Stomach (tissue), 9 donors: ENCODE measurements around the gene PLXND1. TPM values are rescaled to one million over a fixed set of nuclear protein-coding genes. Genes with fewer than 3 reads are reported as not detected.
"Not testable (repeated sequence)": the region's sequence is repeated elsewhere in the genome, so short reads cannot be mapped to it uniquely, and the experiment has no call there.

Experiments used
- DNase-seq, 2 donors: peaks; one replicate each; pipeline versions ENCODE4 v3.0.0 to v3.0.0-alpha.2; 2013 to 2019
- H3K27ac ChIP-seq, 5 donors: fragments of 200-600 bp in 4 of 5; sonication (generic) in 4 of 5; one replicate each; pipeline ENCODE4 v1.5.1; 2013 to 2019; ENCODE audit warnings: mild to moderate bottlenecking in 1 of 5, moderate library complexity in 1 of 5
- H3K27me3 ChIP-seq, 3 donors: fragments of 200-600 bp; sonication (generic); one replicate each; pipeline ENCODE4 v1.5.1; 2017 to 2019; ENCODE audit warnings: mixed run types in 1 of 3
- H3K36me3 ChIP-seq, 4 donors: fragments of 200-600 bp; sonication (generic); 1 replicate in 3 of 4; 2 replicates in 1 of 4; pipeline ENCODE4 v1.5.1; 2016 to 2019
- H3K4me1 ChIP-seq, 4 donors: fragments of 200-600 bp; sonication (generic); one replicate each; pipeline ENCODE4 v1.5.1; 2016 to 2019
- H3K4me3 ChIP-seq, 4 donors: fragments of 200-600 bp; sonication (generic) in 3 of 4; one replicate each; pipeline ENCODE4 v1.5.1; 2016 to 2019; ENCODE audit warnings: mild to moderate bottlenecking in 1 of 4
- H3K9me3 ChIP-seq, 4 donors: fragments of 200-600 bp; sonication (generic); one replicate each; pipeline ENCODE4 v1.5.1; 2016 to 2019
- CTCF ChIP-seq, 7 experiments: fragments of 450-650 bp in 4 of 7; fragments of 200-600 bp in 3 of 7; sonication (generic) in 3 of 7; IDR thresholded peaks; one replicate each; pipeline ENCODE4 v1.5.1; 2016 to 2019; ENCODE audit warnings: antibody characterized with exemption in 7 of 7, control low read depth in 2 of 7, mild to moderate bottlenecking in 1 of 7
- EP300 ChIP-seq: sonication (generic); formaldehyde crosslinking; IDR thresholded peaks from one replicate; pipeline ENCODE4 v1.6.1; 2017; ENCODE audit warnings: antibody characterized with exemption
- POLR2A ChIP-seq, 4 donors: fragments of 450-650 bp; IDR thresholded peaks; one replicate each; pipeline ENCODE4 v1.6.1; 2016; ENCODE audit warnings: antibody characterized with exemption in 4 of 4, control low read depth in 2 of 4, mild to moderate bottlenecking in 1 of 4, moderate library complexity in 1 of 4
- POLR2AphosphoS5 ChIP-seq, 3 donors: sonication (generic); formaldehyde crosslinking; IDR thresholded peaks; one replicate each; pipeline ENCODE4 v1.6.1; 2016; ENCODE audit warnings: antibody characterized with exemption in 3 of 3
- WGBS, 5 donors: extraction: QIAGEN DNeasy Blood & Tissue Kit in 3 of 5; methylation state at CpG; one replicate each; pipeline versions ENCODE4 v1.1.5 to v1.1.7; 2013 to 2018; 5-methylcytosine and 5-hydroxymethylcytosine counted together
- intact Hi-C: fragments of 100-400 bp; cut with DNase I; formaldehyde crosslinking; loops from one replicate; pipeline ENCODE4 v1.15.1; 2023; ENCODE audit warnings: low total_unique reads
- polyA plus RNA-seq, 3 donors: library from polyadenylated mRNA; stranded (reverse); fragments of 200-250 nt; gene quantifications; one replicate each; pipeline ENCODE4 v1.2.3, GENCODE V29; 2013
- total RNA-seq, 5 donors: library from RNA; depleted of rRNA; stranded (reverse); fragments of >200 nt; gene quantifications; one replicate each; pipeline versions ENCODE4 v1.1.0 to v1.2.3, GENCODE V29; 2014 to 2016
- donor health status: healthy with polysubstance abuse.
- donor health status: Bipolar disorder and iron deficiency.
- donor health status: healthy.

PLXND1 gene
- total and polyA plus RNA-seq, 8 donors = 22.6 to 251 (median 58.6) TPM

- H3K27ac ChIP-seq = peak overlapping the region in 4 of 5 donors; percentile 22 to 65 (median 34)
- TF ChIP-seq POLR2A (IDR thresholded peaks at IDR 0.05) (no peak), EP300 (no peak), POLR2AphosphoS5 (IDR thresholded peaks at IDR 0.05) (no peak), CTCF (IDR thresholded peaks at IDR 0.05) (no peak)
- H3K4me1 ChIP-seq = peaks cover 59 to 82% (median 64%) of the 10 kb centered on the region in 4 donors
- 79 to 94% (median 91%) methylated on average over 4 to 9 of the region's 9 CpGs for WGBS, 5 donors
- no peaks in the 10 kb centered on the region for H3K9me3 ChIP-seq
- intact Hi-C loops = no loop called here
- no peak for DNase-seq
- no peaks in the 10 kb centered on the region for H3K27me3 ChIP-seq
- no peaks in the 10 kb centered on the region for H3K36me3 ChIP-seq
- no peak overlapping the region for H3K4me3 ChIP-seq
These were observed 4.9 kb upstream of the PLXND1 start for GRCh38 chr3:129611446-129611800.

GRCh38 chr3:129610794-129611445, 4.4 kb upstream of the PLXND1 start:
- H3K4me3 ChIP-seq, H3K27me3 ChIP-seq, H3K9me3 ChIP-seq, intact Hi-C loops, DNase-seq, H3K36me3 ChIP-seq: not testable (repeated sequence)
- 82 to 93% (median 92%) methylated on average over 11 of the region's 11 CpGs for WGBS, 5 donors
- Histone ChIP-seq H3K4me1 (peaks cover 58 to 82% (median 63%) of the 10 kb centered on the region in 4 donors), H3K27ac (peak overlapping the region in 2 of 5 donors; percentile 22 to 43)

GRCh38 chr3:129610276-129610675, 3.8 kb upstream of the PLXND1 start:
- no peak for DNase-seq
- H3K4me1 ChIP-seq = peaks cover 58 to 82% (median 63%) of the 10 kb centered on the region in 4 donors

GRCh38 chr3:129609591-129610182, 3.2 kb upstream of the PLXND1 start:
- Histone ChIP-seq H3K4me1 (peaks cover 58 to 82% (median 62%) of the 10 kb centered on the region in 4 donors), H3K27ac (peak overlapping the region in 3 of 5 donors; percentile 9 to 42 (median 15)), H3K9me3 (no peaks in the 10 kb centered on the region), H3K27me3 (peaks cover 0 to 17% (median 0%) of the 10 kb centered on the region in 3 donors), H3K36me3 (no peaks in the 10 kb centered on the region), H3K4me3 (no peak overlapping the region)
- TF ChIP-seq EP300 = no peak
- no peak for TF ChIP-seq POLR2A (IDR thresholded peaks at IDR 0.05)
- no peak for TF ChIP-seq CTCF (IDR thresholded peaks at IDR 0.05)
- no peak for TF ChIP-seq POLR2AphosphoS5 (IDR thresholded peaks at IDR 0.05)
- DNase-seq = no peak
- intact Hi-C loops = no loop called here
- 29 to 40% (median 33%) methylated on average over 3 of the region's 3 CpGs for WGBS, 5 donors

More at GRCh38 chr3:129610276-129610675, 3.8 kb upstream of the PLXND1 start:
- intact Hi-C loops = no loop called here
- Histone ChIP-seq H3K4me3 (no peak overlapping the region), H3K36me3 (no peaks in the 10 kb centered on the region), H3K27me3 (peaks cover 0 to 11% (median 0%) of the 10 kb centered on the region in 3 donors), H3K9me3 (no peaks in the 10 kb centered on the region), H3K27ac (peak overlapping the region in 2 of 5 donors; percentile 9 to 42)
- TF ChIP-seq CTCF (IDR thresholded peaks at IDR 0.05) = no peak
- TF ChIP-seq POLR2A (IDR thresholded peaks at IDR 0.05) = no peak
- no peak for TF ChIP-seq POLR2AphosphoS5 (IDR thresholded peaks at IDR 0.05)
- no peak for TF ChIP-seq EP300
- WGBS, 5 donors = 50 to 56% (median 55%) methylated on average over 10 of the region's 10 CpGs
